Measurements from ENCODE around the gene NAV3.

The NAV3 gene

DNA sequence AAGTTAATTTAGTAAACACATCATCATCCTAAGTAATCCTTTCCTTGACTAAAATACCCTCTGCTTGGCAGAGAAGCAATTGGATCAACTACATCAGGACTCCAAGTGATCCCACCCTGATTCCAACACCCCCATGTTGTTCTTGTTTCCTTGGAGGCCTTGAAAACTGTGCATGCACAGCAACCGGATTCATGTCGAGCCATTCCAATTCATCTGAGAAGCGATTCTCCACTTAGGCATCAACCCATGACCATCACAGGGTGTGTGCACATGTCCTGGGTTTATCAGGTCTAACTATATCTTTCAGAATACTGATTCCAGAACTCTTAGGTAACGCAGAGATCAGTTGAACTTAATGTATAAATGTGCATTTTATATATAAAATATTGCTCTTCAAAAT is 163.0 kb downstream of the NAV3 start:
- no peak overlapping the region for H3K27ac ChIP-seq
- TF ChIP-seq, protein P1, sequence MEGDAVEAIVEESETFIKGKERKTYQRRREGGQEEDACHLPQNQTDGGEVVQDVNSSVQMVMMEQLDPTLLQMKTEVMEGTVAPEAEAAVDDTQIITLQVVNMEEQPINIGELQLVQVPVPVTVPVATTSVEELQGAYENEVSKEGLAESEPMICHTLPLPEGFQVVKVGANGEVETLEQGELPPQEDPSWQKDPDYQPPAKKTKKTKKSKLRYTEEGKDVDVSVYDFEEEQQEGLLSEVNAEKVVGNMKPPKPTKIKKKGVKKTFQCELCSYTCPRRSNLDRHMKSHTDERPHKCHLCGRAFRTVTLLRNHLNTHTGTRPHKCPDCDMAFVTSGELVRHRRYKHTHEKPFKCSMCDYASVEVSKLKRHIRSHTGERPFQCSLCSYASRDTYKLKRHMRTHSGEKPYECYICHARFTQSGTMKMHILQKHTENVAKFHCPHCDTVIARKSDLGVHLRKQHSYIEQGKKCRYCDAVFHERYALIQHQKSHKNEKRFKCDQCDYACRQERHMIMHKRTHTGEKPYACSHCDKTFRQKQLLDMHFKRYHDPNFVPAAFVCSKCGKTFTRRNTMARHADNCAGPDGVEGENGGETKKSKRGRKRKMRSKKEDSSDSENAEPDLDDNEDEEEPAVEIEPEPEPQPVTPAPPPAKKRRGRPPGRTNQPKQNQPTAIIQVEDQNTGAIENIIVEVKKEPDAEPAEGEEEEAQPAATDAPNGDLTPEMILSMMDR (conservative IDR thresholded peaks at IDR 0.05), result no peak

DNA sequence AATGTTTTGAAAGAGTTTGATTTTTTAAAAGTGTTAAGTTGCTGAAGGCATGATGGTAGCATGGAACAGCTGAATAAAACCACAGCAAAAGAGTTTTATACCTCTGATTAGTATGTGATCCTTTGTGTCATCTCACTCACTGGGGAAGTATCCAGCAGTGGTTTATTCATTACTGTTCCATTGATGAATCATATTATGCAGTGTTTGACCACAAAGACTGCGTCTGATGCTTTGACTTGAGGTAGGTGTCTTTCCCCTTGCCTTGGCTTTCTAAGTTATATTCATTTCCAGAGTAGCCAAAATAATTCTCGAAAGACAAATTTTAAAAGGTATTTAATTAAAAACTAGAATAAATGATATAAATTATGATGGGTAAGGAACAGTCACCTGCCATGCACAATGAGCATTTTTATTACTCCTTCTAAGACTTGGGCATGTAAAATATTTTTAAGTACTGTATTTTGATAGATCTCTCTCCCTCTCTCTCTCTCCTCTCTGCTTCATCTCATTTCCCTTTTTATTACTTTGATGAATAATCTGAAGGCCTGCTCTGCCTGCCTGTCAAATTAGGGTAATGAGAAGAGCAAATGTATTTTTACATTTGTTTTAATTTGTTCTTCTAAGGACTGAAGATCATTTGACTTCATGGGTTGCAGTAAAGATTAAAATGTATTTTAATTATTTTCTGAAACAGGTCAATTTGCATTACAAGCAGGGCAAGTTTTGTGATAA is 164.9 kb downstream of the NAV3 start:
- no peak overlapping the region for H3K27ac ChIP-seq
- TF ChIP-seq, protein P1 (conservative IDR thresholded peaks at IDR 0.05), result no peak

DNA sequence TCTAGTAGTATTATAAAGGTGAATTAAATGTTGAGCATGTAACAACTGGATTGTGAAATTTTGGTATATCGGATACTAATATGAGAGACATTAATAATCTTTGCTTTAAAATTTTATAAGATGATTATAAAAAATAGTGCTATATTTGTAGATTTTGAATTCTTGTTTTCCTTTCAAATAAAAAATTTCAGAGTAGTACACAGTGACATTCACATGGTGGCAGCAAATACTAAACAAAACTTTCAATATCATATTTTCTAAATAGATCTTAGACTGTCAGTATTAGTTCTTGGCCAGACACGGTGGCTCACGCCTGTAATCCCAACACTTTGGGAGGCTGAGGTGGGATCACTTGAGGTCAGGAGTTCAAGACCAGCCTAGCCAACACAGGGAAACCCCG is 166.0 kb downstream of the NAV3 start:
- TF ChIP-seq, protein P1 (conservative IDR thresholded peaks at IDR 0.05), result peak; percentile 56
- H3K27ac ChIP-seq, result no peak overlapping the region

DNA sequence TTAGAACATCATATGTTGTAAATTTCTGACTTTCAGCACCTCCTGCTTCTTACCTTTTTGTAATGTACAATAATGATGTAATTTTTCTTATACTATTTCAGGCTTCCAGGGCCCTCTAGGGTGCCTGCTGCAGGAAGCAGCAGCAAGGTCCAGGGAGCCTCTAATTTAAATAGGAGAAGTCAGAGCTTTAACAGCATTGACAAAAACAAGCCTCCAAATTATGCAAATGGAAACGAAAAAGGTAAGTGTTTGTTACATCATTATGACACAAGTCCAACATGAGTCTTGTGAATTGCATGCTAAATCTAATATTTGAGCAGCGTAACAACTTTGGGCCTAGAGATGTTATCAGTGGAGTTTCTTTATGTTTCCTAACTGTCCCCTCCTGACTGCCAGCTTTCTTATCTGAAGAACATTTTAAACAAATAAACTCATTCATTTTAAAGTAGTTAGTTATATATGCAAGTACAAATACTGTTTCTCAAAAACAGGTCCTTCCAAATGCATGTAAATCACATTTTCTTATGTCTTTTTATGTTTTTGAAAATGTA is 167.6 kb downstream of the NAV3 start:
- TF ChIP-seq, protein P1 (conservative IDR thresholded peaks at IDR 0.05), result no peak
- H3K27ac ChIP-seq, result peak overlapping the region; percentile 45

DNA sequence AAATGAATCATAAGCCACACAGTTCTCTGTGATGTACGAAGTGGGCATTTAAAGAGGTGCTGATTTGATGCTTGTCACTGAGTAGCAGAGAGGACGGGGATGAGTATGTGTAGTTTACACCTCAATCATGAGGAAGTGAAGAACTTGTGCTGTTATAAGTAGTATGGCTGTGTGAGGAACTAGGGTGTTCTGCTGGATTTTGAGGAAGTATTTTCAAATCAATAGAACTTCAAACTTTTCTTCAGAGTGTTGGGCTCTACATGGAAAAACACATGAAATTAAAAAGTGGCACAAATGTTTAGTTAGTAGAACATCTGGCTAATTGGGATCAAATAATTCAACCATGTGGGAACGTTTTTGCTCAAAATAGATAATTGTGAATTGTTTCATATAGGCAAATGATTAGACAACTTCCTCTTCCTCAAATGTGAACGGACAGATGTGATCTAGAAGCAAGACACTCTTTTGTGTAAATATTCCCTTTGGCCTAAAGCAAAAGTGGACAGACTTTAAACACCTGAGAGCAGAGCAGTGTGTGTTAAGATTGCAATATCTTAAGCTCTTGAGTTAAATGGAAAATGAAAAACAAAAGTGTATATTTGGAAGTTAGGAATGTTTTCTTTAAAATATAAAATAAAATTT is 168.5 kb downstream of the NAV3 start:
- peak overlapping the region; percentile 45 for H3K27ac ChIP-seq
- TF ChIP-seq, protein P1 (conservative IDR thresholded peaks at IDR 0.05), result no peak

DNA sequence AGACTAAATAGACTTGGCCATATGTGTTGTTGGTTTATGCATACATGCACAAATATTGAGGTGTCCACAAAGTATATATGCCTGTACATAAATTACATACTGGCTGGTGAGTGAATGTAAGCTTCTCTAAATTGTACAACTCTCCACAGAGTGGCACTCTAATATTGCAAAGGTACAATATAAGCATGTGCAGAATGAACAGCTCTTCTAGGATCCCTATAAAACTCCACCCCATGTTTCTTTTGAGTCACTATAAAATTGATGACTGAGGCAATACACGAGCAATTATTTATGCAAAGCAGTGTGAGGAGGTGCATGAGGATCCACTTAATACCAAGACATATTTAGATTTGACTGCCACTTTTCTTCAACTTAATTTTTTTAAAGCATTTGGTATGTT is 172.2 kb downstream of the NAV3 start:
- H3K27ac ChIP-seq, result no peak overlapping the region
- TF ChIP-seq, protein P1 (conservative IDR thresholded peaks at IDR 0.05), result peak; percentile 75

DNA sequence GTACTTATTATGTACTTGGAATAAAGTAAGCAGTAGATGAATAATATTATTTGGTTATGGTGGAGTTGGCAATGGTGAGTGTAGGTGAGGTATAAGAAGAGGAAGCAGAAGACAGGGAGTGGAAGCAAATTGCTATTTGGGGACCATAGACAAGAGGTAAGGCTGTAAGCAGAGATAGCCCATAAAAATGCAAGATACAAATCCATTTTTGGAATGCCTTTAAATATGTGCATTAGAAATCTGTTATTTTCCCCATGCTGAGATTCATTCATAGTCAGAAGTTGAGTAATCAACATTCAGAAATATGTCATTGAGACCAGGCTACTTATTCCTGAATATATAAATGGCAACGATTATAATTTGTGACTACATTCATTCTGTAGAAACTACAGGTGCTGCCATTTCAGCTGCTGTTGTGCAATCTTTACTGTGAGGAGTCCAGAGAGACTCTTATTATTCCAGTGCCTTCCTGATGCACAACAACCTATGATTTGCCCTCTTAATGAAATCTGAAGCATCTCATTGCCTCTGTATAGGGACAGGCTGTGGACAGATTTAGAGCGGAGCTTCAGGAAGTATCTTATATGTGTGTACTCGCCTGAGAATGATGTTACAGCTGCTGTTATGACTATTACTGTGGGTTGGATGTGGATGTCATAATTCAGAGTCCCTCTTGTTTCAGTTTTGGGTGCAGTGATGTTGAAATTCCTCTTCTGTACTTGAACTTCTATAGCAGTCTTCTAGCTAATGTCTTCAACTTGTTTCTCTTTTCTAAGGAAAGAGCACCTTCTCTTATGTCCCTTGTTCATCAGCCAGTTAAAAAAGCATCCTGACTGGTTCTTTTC is 173.8 kb downstream of the NAV3 start:
- no peak overlapping the region for H3K27ac ChIP-seq
- TF ChIP-seq, protein P1 (conservative IDR thresholded peaks at IDR 0.05), result no peak
